Measurements from ENCODE around the gene EML1.

DNA sequence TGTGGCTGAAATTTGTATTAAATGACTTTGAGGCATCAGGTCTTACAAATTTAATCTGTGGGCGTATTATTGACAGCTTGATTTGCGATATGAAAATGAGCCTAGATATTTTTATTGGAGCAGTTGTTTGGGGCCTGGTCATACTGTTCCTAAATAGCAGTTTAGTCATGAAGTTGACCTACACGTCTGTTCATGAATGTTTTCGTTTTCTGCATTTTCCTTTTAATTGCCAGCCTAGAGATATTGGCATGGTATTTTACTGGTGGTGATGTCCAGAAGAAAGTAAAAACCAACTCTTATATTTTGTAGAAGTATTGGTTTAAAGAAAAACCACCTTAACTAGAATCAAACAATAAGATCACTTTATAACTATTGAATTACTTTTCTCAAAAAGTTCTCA is 1.8 kb downstream of the EML1 start:
- TF ChIP-seq, protein P1, sequence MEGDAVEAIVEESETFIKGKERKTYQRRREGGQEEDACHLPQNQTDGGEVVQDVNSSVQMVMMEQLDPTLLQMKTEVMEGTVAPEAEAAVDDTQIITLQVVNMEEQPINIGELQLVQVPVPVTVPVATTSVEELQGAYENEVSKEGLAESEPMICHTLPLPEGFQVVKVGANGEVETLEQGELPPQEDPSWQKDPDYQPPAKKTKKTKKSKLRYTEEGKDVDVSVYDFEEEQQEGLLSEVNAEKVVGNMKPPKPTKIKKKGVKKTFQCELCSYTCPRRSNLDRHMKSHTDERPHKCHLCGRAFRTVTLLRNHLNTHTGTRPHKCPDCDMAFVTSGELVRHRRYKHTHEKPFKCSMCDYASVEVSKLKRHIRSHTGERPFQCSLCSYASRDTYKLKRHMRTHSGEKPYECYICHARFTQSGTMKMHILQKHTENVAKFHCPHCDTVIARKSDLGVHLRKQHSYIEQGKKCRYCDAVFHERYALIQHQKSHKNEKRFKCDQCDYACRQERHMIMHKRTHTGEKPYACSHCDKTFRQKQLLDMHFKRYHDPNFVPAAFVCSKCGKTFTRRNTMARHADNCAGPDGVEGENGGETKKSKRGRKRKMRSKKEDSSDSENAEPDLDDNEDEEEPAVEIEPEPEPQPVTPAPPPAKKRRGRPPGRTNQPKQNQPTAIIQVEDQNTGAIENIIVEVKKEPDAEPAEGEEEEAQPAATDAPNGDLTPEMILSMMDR (conservative IDR thresholded peaks at IDR 0.05; ENCODE audit: low read depth, low read length), result no peak
- TF ChIP-seq EZH2phosphoT487 (IDR thresholded peaks at IDR 0.05; ENCODE audit: borderline replicate concordance, low read length) (no peak), EZH2 (IDR thresholded peaks at IDR 0.05; ENCODE audit: low read length, unreplicated experiment) (no peak)

Data from PC-3 (cell line).